ENCODE measurements around the gene DBNDD2.

Gene DBNDD2

GRCh38 chr20:45387274-45387673, 20.8 kb upstream of the DBNDD2 start:
- DNase-seq: no peak

- no peak for DNase-seq
These were observed 17.2 kb upstream of the DBNDD2 start for GRCh38 chr20:45390931-45391330.

GRCh38 chr20:45391559-45391958, 16.5 kb upstream of the DBNDD2 start:
- DNase-seq: no peak

DNA sequence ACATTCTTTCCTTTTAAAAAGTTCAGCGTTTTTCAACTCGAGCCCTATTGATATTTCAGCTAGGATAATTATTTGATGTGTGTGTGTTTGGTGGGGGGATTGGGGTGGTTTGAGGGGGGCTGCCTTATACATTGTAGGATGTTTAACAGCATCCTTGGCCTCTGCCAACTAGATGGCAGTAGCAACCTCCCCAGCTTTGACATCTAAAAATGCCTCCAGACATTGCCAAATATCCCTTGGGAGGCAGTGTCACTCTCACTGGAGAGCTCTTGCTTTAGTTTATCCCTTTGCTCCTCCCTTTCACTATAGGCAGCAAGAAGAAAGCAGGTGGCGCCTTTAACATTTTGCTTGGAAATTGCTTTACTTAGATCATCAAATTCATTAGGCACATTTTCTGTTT, 15.4 kb upstream of the DBNDD2 start:
- DNase-seq: no peak

- DNase-seq: no peak
These were observed 13.6 kb upstream of the DBNDD2 start for GRCh38 chr20:45394221-45395113.

- DNase-seq: no peak
These were observed 13.0 kb upstream of the DBNDD2 start for GRCh38 chr20:45395114-45395415.

- DNase-seq: no peak
These were observed 9.1 kb upstream of the DBNDD2 start for GRCh38 chr20:45399018-45399417.

DNA sequence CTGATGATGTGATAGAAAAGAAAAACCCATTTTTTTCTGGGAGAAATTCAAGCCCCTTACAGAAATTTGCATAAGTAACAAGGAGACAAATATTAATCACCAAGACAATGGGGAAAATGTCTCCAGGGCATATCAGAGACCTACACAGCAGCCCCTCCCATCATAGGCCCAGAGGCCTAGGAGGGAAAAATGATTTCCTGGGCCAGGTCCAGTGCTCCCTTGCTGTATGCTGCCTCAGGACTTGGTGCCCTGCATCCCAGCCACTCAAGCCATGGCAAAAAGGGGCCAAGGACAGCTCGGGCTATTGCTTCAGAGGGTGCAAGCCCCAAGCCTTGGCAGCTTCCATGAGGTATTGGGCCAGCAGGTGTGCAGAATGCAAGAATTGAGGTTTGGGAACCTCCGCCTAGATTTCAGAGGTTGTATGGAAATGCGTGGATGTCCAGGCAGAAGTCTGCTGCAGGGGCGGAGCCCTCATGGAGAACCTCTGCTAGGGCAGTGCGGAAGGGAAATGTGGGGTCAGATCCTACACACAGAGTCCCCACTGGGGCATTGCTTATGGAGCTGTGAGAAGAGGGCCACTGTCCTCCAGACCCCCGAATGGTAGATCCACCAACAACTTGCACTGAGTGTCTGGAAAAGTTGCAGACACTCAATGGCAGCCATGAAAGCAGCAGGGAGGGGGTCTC, 7.6 kb upstream of the DBNDD2 start:
- DNase-seq: no peak

DNA sequence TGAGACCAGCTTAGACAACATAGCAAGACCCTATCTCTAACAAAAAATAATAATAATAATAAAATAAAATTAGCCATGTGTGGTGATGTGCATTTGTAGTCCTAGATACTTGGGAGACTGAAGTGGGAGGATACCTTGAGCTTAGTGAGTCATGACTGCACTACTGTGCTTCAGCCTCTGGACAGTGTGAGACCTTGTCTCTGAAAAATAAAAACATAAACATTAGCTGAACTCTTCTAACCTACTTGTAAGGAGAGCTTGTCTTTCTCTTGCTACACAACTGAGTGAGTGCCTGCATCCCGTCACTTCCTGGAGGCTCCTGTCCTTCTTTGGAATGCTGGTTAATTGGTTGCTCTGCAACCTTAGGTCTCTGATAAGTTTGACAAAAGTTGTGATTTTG, 5.1 kb upstream of the DBNDD2 start:
- no peak for DNase-seq

DNA sequence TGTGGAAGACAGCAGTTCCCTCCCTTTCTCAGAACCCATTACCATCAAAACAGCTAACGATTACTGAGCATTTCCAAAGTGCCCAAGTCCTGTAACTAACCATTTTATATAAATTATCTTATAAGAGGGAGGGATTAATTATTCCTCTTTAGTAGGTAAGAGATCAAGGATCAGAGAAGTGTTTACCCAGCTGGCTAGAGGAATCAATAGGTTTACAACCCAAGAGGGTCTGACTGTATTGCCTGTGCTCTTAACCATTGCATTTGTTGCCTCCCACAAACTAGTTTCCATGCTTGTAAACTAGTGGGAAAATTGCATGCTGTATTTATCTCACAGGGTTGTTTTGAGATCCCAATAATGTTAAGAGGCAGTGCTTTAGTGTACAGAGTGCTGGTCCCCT, 3.7 kb upstream of the DBNDD2 start:
- no peak for DNase-seq

- DNase-seq: no peak
These were observed 2.4 kb upstream of the DBNDD2 start for GRCh38 chr20:45405571-45406259.

DNA sequence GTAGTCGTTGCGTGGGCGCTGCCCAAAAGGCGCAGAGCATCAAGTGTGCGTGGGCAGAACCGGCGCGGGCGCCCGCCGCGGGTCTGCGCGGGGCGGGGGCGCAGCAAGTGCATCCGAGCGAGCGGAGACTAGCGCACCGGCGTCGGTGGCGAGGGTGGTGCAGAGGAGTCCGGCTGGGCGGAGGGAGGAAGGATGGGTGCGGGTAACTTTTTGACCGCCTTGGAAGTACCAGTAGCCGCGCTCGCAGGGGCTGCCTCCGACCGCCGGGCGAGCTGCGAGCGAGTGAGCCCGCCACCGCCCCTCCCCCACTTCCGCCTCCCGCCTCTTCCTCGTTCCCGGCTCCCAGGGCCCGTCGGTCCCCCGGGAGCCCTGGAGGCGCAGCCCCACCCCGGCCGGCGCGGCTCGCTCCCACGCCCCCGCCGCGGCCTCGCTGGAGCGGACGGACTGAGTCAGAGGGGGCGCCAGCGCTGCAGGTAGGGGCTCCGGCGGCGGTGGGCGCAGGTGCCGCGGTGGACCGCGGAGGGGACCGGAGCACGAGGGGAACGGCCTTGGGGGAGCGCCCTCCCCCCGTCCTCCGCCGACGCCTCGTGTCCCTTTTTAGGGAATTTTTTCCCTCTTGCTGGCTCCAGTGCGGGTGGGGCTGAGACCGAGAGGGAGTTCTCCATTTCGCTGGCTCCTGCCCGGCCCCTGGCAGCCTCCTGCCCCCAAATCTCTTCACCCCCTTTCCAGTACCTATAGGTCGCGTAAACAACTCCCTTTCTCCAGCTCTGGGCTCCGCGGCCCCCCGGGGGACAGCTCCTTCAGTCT, 1.6 kb upstream of the DBNDD2 start:
- DNase-seq: no peak

DNA sequence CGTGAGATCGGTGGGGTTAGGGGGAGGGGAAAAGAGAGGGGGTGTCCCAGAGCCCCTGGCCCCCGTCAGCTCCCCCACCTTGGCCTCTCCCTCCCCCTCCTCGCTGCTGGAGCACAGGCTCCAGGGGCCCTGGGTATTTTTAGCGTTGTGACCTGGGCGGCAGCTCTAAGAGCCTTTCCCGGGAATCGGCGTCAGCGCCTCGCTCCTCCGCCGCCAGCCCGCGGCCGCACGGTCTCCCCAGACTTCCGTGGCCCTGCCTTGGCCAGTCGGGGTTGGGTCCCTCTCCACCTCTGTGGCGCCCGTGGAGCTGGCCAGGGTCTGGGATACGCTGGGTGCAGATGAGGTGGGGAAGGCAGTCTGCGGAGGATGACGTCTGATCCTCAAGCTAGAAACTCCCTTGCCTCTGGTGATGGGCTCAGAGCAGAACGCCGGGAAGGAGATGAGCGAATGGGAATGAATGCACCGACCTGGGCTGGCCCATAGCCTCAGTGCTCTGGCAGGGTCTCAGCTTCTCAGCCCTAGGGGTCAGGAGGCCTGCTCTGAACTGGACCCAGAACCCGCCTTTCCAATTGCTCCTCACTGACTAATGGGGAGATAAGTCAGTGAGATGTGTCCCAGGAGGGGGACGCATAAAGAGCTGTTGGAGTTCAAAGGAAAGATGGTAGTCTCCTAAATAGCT, 883 bp upstream of the DBNDD2 start:
- no peak for DNase-seq

GRCh38 chr20:45408646-45409213, 641 bp downstream of the DBNDD2 start:
- DNase-seq: no peak

DNA sequence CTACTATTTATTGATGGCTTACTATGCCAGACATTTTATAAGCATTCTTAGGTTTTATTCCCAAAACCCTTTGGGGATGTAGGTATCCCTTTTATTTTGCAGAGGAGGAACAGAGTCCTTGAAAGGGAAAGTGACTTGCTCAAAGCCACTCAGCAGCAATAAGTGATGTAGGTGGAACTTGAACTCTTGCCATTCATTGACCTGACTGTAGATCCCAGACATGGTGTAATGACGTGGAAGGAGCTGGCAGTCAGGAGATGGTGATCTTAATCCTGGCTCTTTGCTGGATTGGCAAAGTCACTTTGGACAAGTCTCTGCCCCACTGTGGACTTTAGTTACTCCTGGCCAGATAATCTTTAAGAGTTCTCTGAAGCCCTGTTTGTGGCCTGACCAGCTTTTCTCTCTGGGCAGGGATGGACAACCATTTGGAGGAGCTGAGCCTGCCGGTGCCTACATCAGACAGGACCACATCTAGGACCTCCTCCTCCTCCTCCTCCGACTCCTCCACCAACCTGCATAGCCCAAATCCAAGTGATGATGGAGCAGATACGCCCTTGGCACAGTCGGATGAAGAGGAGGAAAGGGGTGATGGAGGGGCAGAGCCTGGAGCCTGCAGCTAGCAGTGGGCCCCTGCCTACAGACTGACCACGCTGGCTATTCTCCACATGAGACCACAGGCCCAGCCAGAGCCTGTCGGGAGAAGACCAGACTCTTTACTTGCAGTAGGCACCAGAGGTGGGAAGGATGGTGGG, 1.6 kb downstream of the DBNDD2 start:
- DNase-seq: no peak

DNA sequence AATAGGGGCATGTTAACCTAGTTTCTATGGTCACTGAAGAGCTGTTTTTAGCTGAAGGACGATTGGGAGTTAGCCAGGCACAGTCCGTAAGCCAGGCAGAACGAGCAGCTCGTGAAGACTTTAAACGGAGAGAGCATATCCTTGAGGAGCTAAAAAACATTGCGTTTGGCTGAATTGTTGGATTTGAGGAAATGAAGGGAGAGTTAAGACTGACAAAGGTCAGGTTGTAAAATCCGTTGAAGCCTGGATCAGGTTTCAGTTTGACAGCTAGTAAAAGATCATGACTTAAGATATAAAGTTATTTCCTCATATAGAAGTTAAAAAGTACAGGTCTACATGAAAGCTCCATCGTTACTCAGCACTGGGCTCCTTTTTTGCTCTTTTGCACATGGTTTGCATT, 2.8 kb downstream of the DBNDD2 start:
- no peak for DNase-seq

DNA sequence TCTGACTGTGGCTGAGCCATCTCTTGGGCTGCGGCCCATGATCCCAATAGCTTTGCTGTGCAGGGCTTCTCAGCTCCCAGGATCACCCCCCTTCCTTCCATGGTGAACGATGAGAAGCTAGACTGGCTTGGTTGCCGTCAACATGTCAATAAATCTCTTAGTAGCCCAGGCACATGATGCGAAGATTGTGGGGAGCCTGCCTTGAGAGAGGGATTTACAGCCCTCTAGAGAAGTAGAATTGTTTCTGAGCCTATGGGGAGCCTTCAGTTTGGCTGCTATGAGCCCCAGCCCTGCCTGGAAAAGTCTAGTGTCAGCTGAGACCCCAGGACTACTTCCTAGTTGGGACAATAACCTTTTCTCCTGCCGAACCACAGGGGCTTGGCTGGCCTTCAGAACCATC, 4.6 kb downstream of the DBNDD2 start:
- DNase-seq: no peak

- DNase-seq: no peak
These were observed 5.4 kb downstream of the DBNDD2 start for GRCh38 chr20:45413479-45413878.

DNA sequence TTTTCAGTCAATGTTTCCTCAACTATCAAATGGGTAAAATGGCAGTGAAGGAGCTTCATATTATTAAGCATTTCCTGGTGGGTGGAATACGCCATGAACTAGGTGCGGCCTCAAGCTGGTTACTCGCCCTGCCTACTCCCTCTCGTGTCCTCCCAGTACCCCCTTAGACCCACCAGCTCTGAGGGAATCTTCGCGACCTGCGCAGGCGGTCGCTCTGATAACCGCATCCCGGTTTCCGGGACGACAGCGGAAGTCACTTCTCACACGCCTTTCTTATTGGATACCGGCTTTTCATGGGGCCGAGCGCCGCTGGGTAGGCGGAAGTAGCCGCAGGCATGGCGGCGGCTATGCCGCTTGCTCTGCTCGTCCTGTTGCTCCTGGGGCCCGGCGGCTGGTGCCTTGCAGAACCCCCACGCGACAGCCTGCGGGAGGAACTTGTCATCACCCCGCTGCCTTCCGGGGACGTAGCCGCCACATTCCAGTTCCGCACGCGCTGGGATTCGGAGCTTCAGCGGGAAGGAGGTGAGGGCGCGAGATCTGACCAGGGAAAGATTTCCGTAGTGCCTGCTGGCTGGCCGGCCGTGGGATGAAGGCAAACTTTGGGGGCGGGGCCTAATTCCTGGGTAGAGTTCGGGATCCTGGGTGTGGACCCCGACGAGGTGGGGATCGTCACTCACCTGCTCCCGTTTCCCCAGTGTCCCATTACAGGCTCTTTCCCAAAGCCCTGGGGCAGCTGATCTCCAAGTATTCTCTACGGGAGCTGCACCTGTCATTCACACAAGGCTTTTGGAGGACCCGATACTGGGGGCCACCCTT, 7.9 kb downstream of the DBNDD2 start, which contains the start of gene PIGT:
Gene PIGT, plus strand, starts transcription at position 320 of the 816 bp plus-strand sequence. Its CDS starts 16 bp downstream, at position 336.
- DNase-seq: peak; percentile 72

DNA sequence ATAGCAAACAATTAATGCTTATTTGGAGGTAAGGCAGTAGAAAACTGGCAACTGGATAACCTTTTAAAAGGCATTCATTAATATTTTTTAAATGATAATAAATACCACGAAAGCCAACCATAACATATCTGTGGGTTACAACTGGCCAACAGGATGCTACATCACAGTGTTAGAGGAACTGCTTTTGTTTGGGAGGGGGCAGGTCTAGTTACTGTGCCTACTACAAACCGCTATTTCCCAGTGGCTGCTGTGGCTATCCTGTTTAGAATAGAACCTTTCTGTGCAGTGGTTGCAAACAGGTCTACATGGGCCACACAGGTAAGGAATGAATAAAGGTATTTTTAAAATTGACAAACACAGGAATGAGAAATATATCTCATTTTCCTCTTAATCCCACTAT, 8.8 kb downstream of the DBNDD2 start:
- no peak for DNase-seq

All from SIG-M5 (cell line).